ENCODE results near the gene ADAT3.

Gene ADAT3

GRCh38 chr19:1889907-1890306 lies 15.3 kb upstream of the ADAT3 start:
- DNase-seq (ENCODE audit: low spot score), result no peak
- Histone ChIP-seq H3K4me3 (no peak overlapping the region), H3K27ac (no peak overlapping the region)
- TF ChIP-seq CTCF (IDR thresholded peaks at IDR 0.05), result no peak

- H3K27ac ChIP-seq, result no peak overlapping the region
- peak; percentile 63 for DNase-seq (ENCODE audit: low spot score)
- no peak overlapping the region for H3K4me3 ChIP-seq
- TF ChIP-seq CTCF (IDR thresholded peaks at IDR 0.05), result no peak
Measured at GRCh38 chr19:1893791-1894190, 11.4 kb upstream of the ADAT3 start.

GRCh38 chr19:1896508-1896907 lies 8.7 kb upstream of the ADAT3 start:
- H3K4me3 ChIP-seq, result no peak overlapping the region
- H3K27ac ChIP-seq, result no peak overlapping the region
- TF ChIP-seq CTCF (IDR thresholded peaks at IDR 0.05), result no peak
- DNase-seq (ENCODE audit: low spot score), result no peak

- Histone ChIP-seq H3K4me3 (no peak overlapping the region), H3K27ac (peak overlapping the region; percentile 37 to 79)
- no peak for TF ChIP-seq CTCF (IDR thresholded peaks at IDR 0.05)
- DNase-seq (ENCODE audit: low spot score), result no peak
Measured at GRCh38 chr19:1901940-1902404, 3.2 kb upstream of the ADAT3 start.

GRCh38 chr19:1902923-1903322 lies 2.3 kb upstream of the ADAT3 start:
- peak overlapping the region; percentile 11 to 80 for H3K27ac ChIP-seq
- TF ChIP-seq CTCF (IDR thresholded peaks at IDR 0.05), result no peak
- no peak for DNase-seq (ENCODE audit: low spot score)
- no peak overlapping the region for H3K4me3 ChIP-seq

- TF ChIP-seq CTCF (IDR thresholded peaks at IDR 0.05), result no peak
Measured at GRCh38 chr19:1904860-1905109, 414 bp upstream of the ADAT3 start.

GRCh38 chr19:1905863-1906375 lies 720 bp downstream of the ADAT3 start:
- TF ChIP-seq CTCF (IDR thresholded peaks at IDR 0.05), result no peak
- DNase-seq (ENCODE audit: low spot score), result no peak
- Histone ChIP-seq H3K4me3 (peak overlapping the region; percentile 90), H3K27ac (peak overlapping the region; percentile 74 to 90)

More at GRCh38 chr19:1904860-1905109, 414 bp upstream of the ADAT3 start:
- no peak for DNase-seq (ENCODE audit: low spot score)
- H3K4me3 ChIP-seq, result peak overlapping the region; percentile 90
- H3K27ac ChIP-seq, result peak overlapping the region; percentile 64 to 90
